H9 (cell line): ENCODE data around the gene SLC16A6. TPM values are rescaled to one million over a fixed set of nuclear protein-coding genes. Genes with fewer than 3 reads are reported as not detected.

Source experiments
- DNase-seq: peaks from one replicate; pipeline ENCODE4 v3.0.0-alpha.2; 2017
- H2AFZ ChIP-seq: one replicate; pipeline ENCODE4 v1.6.1; 2013; ENCODE audit warnings: mild to moderate bottlenecking, low read length, control low read depth, moderate library complexity
- H2AK5ac ChIP-seq: 2 replicates; pipeline ENCODE4 v1.6.1; 2013; ENCODE audit warnings: low read length, control low read depth, mixed read lengths; ENCODE audit not compliant: insufficient read length
- H2BK120ac ChIP-seq: one replicate; pipeline ENCODE4 v1.6.1; 2013; ENCODE audit warnings: low read depth, mild to moderate bottlenecking, low read length, control low read depth, inconsistent platforms; ENCODE audit not compliant: poor library complexity, severe bottlenecking
- H2BK12ac ChIP-seq: 2 replicates; pipeline ENCODE4 v1.6.1; 2013; ENCODE audit warnings: low read length, control low read depth, mixed read lengths, low read depth; ENCODE audit not compliant: insufficient read length
- H2BK15ac ChIP-seq: 2 replicates; pipeline ENCODE4 v1.6.1; 2013; ENCODE audit warnings: low read depth, low read length, control low read depth
- H2BK20ac ChIP-seq: one replicate; pipeline ENCODE4 v1.6.1; 2013; ENCODE audit warnings: low read depth, mild to moderate bottlenecking, low read length, control low read depth, inconsistent platforms; ENCODE audit not compliant: poor library complexity, severe bottlenecking
- H2BK5ac ChIP-seq: 2 replicates; pipeline ENCODE4 v1.6.1; 2013; ENCODE audit warnings: low read length, control low read depth, mixed read lengths; ENCODE audit not compliant: insufficient read length
- H3K14ac ChIP-seq: 2 replicates; pipeline ENCODE4 v1.6.1; 2013; ENCODE audit warnings: low read length, control low read depth; ENCODE audit not compliant: insufficient read depth
- H3K18ac ChIP-seq: 2 replicates; pipeline ENCODE4 v1.6.1; 2013; ENCODE audit warnings: low read depth, mild to moderate bottlenecking, mixed read lengths, low read length, control low read depth; ENCODE audit not compliant: insufficient read length
- H3K23ac ChIP-seq: 2 replicates; pipeline ENCODE4 v1.6.1; 2013; ENCODE audit warnings: low read length, control low read depth, mixed read lengths, low read depth; ENCODE audit not compliant: insufficient read length
- H3K23me2 ChIP-seq: 2 replicates; pipeline ENCODE4 v1.6.1; 2013; ENCODE audit warnings: low read depth, mild to moderate bottlenecking, mixed read lengths, low read length, control low read depth; ENCODE audit not compliant: insufficient read length, poor library complexity, severe bottlenecking
- H3K27ac ChIP-seq: 2 replicates; pipeline ENCODE4 v1.5.1; 2013; ENCODE audit warnings: low read length, control low read depth, mixed read lengths, low read depth; ENCODE audit not compliant: insufficient read length
- H3K27me3 ChIP-seq: 2 replicates; pipeline ENCODE4 v1.6.1; 2013; ENCODE audit warnings: low read length, control low read depth, inconsistent platforms; ENCODE audit not compliant: insufficient read depth
- H3K4ac ChIP-seq: 2 replicates; pipeline ENCODE4 v1.6.1; 2013; ENCODE audit warnings: low read depth, mild to moderate bottlenecking, control low read depth, inconsistent platforms, low read length, moderate library complexity
- H3K4me1 ChIP-seq: 2 replicates; pipeline ENCODE4 v1.6.1; 2013; ENCODE audit warnings: low read length, control low read depth, inconsistent platforms; ENCODE audit not compliant: insufficient read depth
- H3K4me2 ChIP-seq: 2 replicates; pipeline ENCODE4 v1.6.1; 2013; ENCODE audit warnings: low read length, control low read depth, mixed read lengths; ENCODE audit not compliant: insufficient read length, insufficient read depth
- H3K56ac ChIP-seq: 2 replicates; pipeline ENCODE4 v1.6.1; 2013; ENCODE audit warnings: low read depth, mild to moderate bottlenecking, mixed read lengths, low read length, control low read depth; ENCODE audit not compliant: insufficient read length
- H3K79me1 ChIP-seq: 2 replicates; pipeline ENCODE4 v1.6.1; 2013; ENCODE audit warnings: low read depth, mild to moderate bottlenecking, moderate library complexity, low read length, control low read depth, inconsistent platforms; ENCODE audit not compliant: insufficient read depth, poor library complexity, severe bottlenecking
- H3K79me2 ChIP-seq: 2 replicates; pipeline ENCODE4 v1.6.1; 2013; ENCODE audit warnings: low read length, control low read depth, inconsistent platforms; ENCODE audit not compliant: insufficient read depth
- H3K9ac ChIP-seq: 2 replicates; pipeline ENCODE4 v1.6.1; 2013; ENCODE audit warnings: low read length, control low read depth, mixed read lengths; ENCODE audit not compliant: insufficient read length; ENCODE audit errors: extremely low read depth
- H3K9me3 ChIP-seq: one replicate; pipeline ENCODE4 v1.6.1; 2013; ENCODE audit warnings: low read depth, low read length, inconsistent platforms; ENCODE audit not compliant: control insufficient read depth
- H3T11ph ChIP-seq: one replicate; pipeline ENCODE4 v1.6.1; 2013; ENCODE audit warnings: mild to moderate bottlenecking, low read length, control low read depth, inconsistent platforms
- H4K20me1 ChIP-seq: one replicate; pipeline ENCODE4 v1.6.1; 2013; ENCODE audit not compliant: control insufficient read depth, insufficient read length, insufficient read depth
- H4K5ac ChIP-seq: 2 replicates; pipeline ENCODE4 v1.6.1; 2013; ENCODE audit warnings: low read depth, mild to moderate bottlenecking, mixed read lengths, low read length, control low read depth; ENCODE audit not compliant: insufficient read length
- H4K8ac ChIP-seq: replicated peaks from 2 replicates; pipeline ENCODE4 v1.6.1; 2013; ENCODE audit warnings: low read length, control low read depth, mixed read lengths, low read depth; ENCODE audit not compliant: insufficient read length
- H4K91ac ChIP-seq: 2 replicates; pipeline ENCODE4 v1.6.1; 2013; ENCODE audit warnings: low read depth, mild to moderate bottlenecking, moderate library complexity, mixed read lengths, low read length, control low read depth; ENCODE audit not compliant: insufficient read length
- H3K27ac Mint-ChIP-seq, 3 experiments: 2 replicates in 2 of 3; 3 replicates in 1 of 3; pipeline ENCODE4 v1.8.0; 2020 to 2021; ENCODE audit warnings: mixed read lengths in 3 of 3, mild to moderate bottlenecking in 1 of 3, moderate library complexity in 1 of 3
- H3K27me3 Mint-ChIP-seq: 2 replicates; pipeline ENCODE4 v1.8.0; 2021; ENCODE audit warnings: low read depth, mild to moderate bottlenecking, moderate library complexity, mixed read lengths
- H3K36me3 Mint-ChIP-seq, 3 experiments: 2 replicates in 2 of 3; 3 replicates in 1 of 3; pipeline ENCODE4 v1.8.0; 2020 to 2021; ENCODE audit warnings: low read depth in 3 of 3, mixed read lengths in 3 of 3; ENCODE audit not compliant: insufficient read depth in 1 of 3
- H3K4me1 Mint-ChIP-seq, 2 experiments: 2 replicates each; pipeline ENCODE4 v1.8.0; 2020; ENCODE audit warnings: mixed read lengths in 2 of 2
- H3K4me3 Mint-ChIP-seq, 2 experiments: 2 replicates in 1 of 2; 3 replicates in 1 of 2; pipeline ENCODE4 v1.8.0; 2020 to 2021; ENCODE audit warnings: mild to moderate bottlenecking in 2 of 2, mixed read lengths in 2 of 2, moderate library complexity in 1 of 2
- H3K9me3 Mint-ChIP-seq, 2 experiments: 2 replicates in 1 of 2; 3 replicates in 1 of 2; pipeline ENCODE4 v1.8.0; 2020; ENCODE audit warnings: mild to moderate bottlenecking in 2 of 2, mixed read lengths in 2 of 2, moderate library complexity in 1 of 2
- WGBS: extraction: QIAGEN DNeasy Blood & Tissue Kit; methylation state at CpG from one replicate; pipeline ENCODE4 v1.1.7; 2013; ENCODE audit warnings: missing lambda C conversion rate, low lambda C conversion rate, mixed read lengths; ENCODE audit not compliant: insufficient read length; ENCODE audit errors: extremely low coverage; 5-methylcytosine and 5-hydroxymethylcytosine counted together
- total RNA-seq: library from RNA; stranded (reverse); gene quantifications from 2 replicates; pipeline ENCODE4 v1.2.1, GENCODE V29; 2021
- TF ChIP-seq, protein P1 (sequence below): fragments of 200-600 bp; sonication (generic); conservative IDR thresholded peaks from 3 replicates; pipeline ENCODE4 v1.8.0; 2021; ENCODE audit warnings: antibody characterized with exemption, mild to moderate bottlenecking

The SLC16A6 gene
- total RNA-seq, 1 experiment from 2014 or later, result 0.33 TPM

DNA sequence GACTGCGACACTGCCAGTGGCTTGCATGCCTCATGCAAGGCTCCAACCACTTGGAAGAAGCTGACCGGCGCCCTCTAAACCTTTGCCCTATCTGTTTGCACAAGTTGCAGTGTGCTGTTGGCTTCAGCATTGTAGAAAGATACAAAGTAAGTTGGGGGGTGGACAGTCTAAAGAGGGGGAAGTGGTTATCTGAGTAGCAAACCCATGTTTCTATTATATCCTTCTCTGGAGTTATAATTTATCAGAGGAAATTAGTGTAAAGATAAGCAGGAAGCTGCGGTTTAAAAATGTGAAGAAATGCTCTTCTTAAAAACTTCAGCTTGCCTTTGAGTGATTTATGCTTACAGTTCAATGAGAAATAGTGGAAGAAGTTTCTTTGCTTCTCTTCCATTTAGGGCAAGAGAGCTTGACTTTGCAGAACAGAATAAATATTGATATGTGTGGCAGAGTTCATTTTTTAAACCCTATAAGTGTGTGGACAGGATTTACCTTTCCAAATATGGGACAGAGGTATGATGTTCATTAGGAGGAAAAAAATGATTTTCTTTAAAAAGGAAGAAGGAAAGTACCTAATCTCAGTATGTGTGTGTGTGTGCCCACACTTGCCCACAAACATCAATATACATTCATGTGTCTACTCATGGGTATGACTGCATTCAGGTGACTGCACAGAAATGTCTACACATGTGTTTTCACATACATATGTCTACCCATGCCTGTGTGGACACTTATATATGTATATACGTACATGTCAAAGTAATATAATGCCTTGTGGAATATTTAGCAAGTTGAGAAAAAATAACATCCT is 35.0 kb downstream of the SLC16A6 start:
- peaks cover 13 to 48% (median 40%) of the 10 kb centered on the region in 3 experiments; a peak in 6 of 7 replicates for H3K36me3 Mint-ChIP-seq
- Histone ChIP-seq H2BK120ac (no peak overlapping the region), H2BK12ac (no peak overlapping the region), H4K5ac (no peak overlapping the region), H3K4me2 (no peak overlapping the region), H2AFZ (no peak overlapping the region), H3K56ac (no peak overlapping the region), H4K91ac (no peak overlapping the region), H2BK5ac (no peak overlapping the region), H3K9me3 (no peaks in the 10 kb centered on the region), H3K9ac (no peak overlapping the region), H3K79me1 (no peaks in the 10 kb centered on the region), H3K27ac (no peak overlapping the region), H3K18ac (no peak overlapping the region), H3K4ac (no peak overlapping the region), H3K23ac (no peak overlapping the region), H4K8ac (no peak overlapping the region), H3K23me2 (no peaks in the 10 kb centered on the region), H2BK15ac (no peak overlapping the region), H3K14ac (no peak overlapping the region), H3K27me3 (no peaks in the 10 kb centered on the region), H3T11ph (no peak overlapping the region), H2AK5ac (no peak overlapping the region), H3K79me2 (no peaks in the 10 kb centered on the region), H4K20me1 (no peaks in the 10 kb centered on the region), H3K4me1 (no peaks in the 10 kb centered on the region), H2BK20ac (no peak overlapping the region)
- no peak overlapping the region; a peak in 1 of 7 replicates for H3K27ac Mint-ChIP-seq
- no peak for DNase-seq
- no CpG with 5 or more reads among the region's 5 CpGs for WGBS
- peaks cover 13 to 19% of the 10 kb centered on the region in 2 experiments for H3K4me1 Mint-ChIP-seq
- H3K4me3 Mint-ChIP-seq, result no peak overlapping the region
- H3K9me3 Mint-ChIP-seq, result no peaks in the 10 kb centered on the region
- H3K27me3 Mint-ChIP-seq, result no peaks in the 10 kb centered on the region; the same call in 1 of the 2 replicates
- TF ChIP-seq, protein P1, sequence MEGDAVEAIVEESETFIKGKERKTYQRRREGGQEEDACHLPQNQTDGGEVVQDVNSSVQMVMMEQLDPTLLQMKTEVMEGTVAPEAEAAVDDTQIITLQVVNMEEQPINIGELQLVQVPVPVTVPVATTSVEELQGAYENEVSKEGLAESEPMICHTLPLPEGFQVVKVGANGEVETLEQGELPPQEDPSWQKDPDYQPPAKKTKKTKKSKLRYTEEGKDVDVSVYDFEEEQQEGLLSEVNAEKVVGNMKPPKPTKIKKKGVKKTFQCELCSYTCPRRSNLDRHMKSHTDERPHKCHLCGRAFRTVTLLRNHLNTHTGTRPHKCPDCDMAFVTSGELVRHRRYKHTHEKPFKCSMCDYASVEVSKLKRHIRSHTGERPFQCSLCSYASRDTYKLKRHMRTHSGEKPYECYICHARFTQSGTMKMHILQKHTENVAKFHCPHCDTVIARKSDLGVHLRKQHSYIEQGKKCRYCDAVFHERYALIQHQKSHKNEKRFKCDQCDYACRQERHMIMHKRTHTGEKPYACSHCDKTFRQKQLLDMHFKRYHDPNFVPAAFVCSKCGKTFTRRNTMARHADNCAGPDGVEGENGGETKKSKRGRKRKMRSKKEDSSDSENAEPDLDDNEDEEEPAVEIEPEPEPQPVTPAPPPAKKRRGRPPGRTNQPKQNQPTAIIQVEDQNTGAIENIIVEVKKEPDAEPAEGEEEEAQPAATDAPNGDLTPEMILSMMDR, result no peak
